Neural crest cell (in vitro differentiated cells): ENCODE data around the gene RAB36. TPM values are rescaled to one million over a fixed set of nuclear protein-coding genes. Genes with fewer than 3 reads are reported as not detected.

ENCODE experiments used
- DNase-seq: peaks from one replicate; pipeline ENCODE4 v3.0.0; 2021; ENCODE audit warnings: low read depth, mixed read lengths, low spot score
- H3K27ac Mint-ChIP-seq: one replicate; pipeline ENCODE4 v1.8.0; 2021; ENCODE audit warnings: mild to moderate bottlenecking, mixed read lengths; ENCODE audit not compliant: unreplicated experiment
- H3K27me3 Mint-ChIP-seq: 2 replicates; pipeline ENCODE4 v1.8.0; 2021; ENCODE audit warnings: low read depth, mild to moderate bottlenecking, mixed read lengths
- H3K36me3 Mint-ChIP-seq: 2 replicates; pipeline ENCODE4 v1.8.0; 2021; ENCODE audit warnings: low read depth, mild to moderate bottlenecking, mixed read lengths
- H3K4me1 Mint-ChIP-seq: 2 replicates; pipeline ENCODE4 v1.8.0; 2021; ENCODE audit warnings: mixed read lengths
- H3K4me3 Mint-ChIP-seq: one replicate; pipeline ENCODE4 v1.8.0; 2021; ENCODE audit warnings: mild to moderate bottlenecking, mixed read lengths
- H3K9me3 Mint-ChIP-seq: 2 replicates; pipeline ENCODE4 v1.8.0; 2021; ENCODE audit warnings: mixed read lengths
- total RNA-seq: library from RNA; stranded (reverse); gene quantifications from 2 replicates; pipeline ENCODE4 v1.2.1, GENCODE V29; 2021
- TF ChIP-seq, protein P1 (sequence below): fragments of 200-600 bp; sonication (generic); conservative IDR thresholded peaks from 2 replicates; pipeline ENCODE4 v1.5.0; 2021; ENCODE audit warnings: antibody characterized with exemption, mild to moderate bottlenecking

The RAB36 gene
- total RNA-seq, 1 donor from 2014 or later, result 14.4 TPM

DNA sequence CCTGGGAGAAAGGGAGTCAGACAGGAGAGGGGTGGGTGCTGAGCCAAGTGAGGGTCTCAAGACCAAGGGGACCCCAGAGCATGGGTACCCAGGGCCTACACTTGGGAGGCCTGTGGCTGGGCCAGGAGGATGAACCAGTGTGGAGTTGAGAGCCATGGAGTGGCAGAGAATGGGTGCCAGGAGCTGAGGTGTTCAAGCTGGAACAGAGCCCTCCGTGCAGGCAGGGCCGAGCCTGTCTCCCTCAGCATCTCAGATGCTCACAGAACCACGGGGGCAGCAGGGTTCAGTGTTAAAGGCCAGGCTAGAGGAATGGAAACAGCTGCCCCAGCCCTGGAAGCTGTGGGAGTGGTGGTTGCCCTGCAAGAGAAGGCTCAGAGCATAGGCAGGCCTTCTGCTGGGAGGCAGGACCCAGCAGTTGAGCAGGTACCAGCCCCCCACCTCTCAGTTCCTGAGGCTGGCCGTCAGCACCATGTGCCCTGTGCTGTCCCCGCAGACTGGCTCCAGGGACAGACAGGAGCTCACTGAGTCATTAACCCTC is 35.8 kb upstream of the RAB36 start:
- H3K36me3 Mint-ChIP-seq, result no peaks in the 10 kb centered on the region
- peak overlapping the region; percentile 87 for H3K27ac Mint-ChIP-seq
- H3K9me3 Mint-ChIP-seq, result no peaks in the 10 kb centered on the region
- no peak overlapping the region for H3K4me3 Mint-ChIP-seq
- H3K27me3 Mint-ChIP-seq, result no peaks in the 10 kb centered on the region
- no peak for DNase-seq
- TF ChIP-seq, protein P1, sequence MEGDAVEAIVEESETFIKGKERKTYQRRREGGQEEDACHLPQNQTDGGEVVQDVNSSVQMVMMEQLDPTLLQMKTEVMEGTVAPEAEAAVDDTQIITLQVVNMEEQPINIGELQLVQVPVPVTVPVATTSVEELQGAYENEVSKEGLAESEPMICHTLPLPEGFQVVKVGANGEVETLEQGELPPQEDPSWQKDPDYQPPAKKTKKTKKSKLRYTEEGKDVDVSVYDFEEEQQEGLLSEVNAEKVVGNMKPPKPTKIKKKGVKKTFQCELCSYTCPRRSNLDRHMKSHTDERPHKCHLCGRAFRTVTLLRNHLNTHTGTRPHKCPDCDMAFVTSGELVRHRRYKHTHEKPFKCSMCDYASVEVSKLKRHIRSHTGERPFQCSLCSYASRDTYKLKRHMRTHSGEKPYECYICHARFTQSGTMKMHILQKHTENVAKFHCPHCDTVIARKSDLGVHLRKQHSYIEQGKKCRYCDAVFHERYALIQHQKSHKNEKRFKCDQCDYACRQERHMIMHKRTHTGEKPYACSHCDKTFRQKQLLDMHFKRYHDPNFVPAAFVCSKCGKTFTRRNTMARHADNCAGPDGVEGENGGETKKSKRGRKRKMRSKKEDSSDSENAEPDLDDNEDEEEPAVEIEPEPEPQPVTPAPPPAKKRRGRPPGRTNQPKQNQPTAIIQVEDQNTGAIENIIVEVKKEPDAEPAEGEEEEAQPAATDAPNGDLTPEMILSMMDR, result no peak
- peaks cover 5% of the 10 kb centered on the region for H3K4me1 Mint-ChIP-seq

DNA sequence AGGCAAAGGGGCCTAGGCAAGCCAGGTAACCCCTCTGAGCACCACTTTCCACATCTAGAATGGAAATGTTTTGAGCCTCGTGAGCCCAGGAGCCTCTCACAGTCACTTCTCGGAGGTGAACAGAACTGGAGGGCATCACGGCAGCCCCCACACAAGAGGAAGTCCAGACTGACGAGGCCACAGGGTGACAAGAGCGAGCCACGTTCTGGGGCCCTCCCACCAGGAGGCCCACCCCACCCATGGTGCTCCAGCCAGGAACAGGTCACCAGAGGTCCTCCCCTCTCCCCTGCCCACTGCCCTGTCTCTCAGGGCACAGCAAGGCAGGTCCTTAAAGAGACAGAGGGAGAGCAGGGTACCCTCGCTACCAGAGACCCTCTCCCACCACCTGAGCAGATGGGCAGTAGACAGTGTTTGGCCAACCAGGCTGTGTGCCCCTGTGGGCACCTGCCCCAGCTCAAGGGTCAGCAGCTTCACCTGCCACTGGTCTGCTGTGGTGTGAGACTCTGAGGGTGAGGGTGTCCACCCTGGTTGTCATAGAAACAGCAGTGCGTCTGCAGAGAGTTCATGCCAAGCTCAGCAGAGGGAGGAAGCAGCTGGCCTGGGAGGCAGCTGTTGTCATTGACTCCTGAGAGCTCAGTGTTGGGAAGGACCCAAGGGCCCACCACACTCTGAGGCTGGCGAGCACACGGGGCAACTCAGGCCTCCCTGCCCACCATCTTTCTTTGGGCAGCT is 34.9 kb upstream of the RAB36 start:
- Mint-ChIP-seq H3K27ac (no peak overlapping the region), H3K27me3 (no peaks in the 10 kb centered on the region)

DNA sequence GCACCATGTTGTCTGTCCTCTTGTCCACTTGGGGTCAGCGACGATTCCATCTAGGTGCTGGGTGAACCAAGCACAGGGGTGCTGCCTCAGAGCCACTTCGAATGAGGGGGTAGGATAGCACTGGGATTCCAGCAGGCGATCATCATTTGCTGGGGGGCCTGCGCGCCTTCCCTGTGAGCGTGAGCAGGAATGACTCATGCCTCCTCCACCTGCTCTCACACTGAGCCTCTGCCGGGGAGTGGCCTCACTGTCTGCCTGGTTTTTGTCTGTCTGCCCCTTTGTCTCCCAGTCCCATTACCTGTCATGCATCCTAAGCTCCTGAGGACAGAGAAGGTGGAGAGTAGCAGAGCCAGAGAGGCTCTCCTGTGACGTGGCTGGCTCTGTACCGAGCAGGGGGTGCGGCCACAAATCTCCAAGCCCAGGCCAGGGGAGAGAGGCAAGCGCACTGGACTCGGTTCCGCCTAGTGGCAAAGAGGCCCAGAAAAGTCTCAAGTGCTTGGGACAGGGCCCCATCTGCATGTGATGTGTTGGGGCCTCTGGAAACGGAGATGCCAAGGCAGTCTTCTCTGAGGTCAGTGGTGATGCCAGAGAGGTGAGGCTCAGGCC is 34.3 kb upstream of the RAB36 start:
- Mint-ChIP-seq H3K27ac (no peak overlapping the region), H3K27me3 (no peaks in the 10 kb centered on the region), H3K4me1 (peaks cover 5% of the 10 kb centered on the region), H3K36me3 (no peaks in the 10 kb centered on the region), H3K9me3 (no peaks in the 10 kb centered on the region), H3K4me3 (no peak overlapping the region)
- TF ChIP-seq, protein P1, result no peak
- DNase-seq, result no peak

More for the DNA sequence above, 34.9 kb upstream of the RAB36 start:
- H3K4me3 Mint-ChIP-seq, result no peak overlapping the region
- H3K36me3 Mint-ChIP-seq, result no peaks in the 10 kb centered on the region
- no peak for DNase-seq
- TF ChIP-seq, protein P1, result no peak
- peaks cover 5% of the 10 kb centered on the region for H3K4me1 Mint-ChIP-seq
- H3K9me3 Mint-ChIP-seq, result no peaks in the 10 kb centered on the region

DNA sequence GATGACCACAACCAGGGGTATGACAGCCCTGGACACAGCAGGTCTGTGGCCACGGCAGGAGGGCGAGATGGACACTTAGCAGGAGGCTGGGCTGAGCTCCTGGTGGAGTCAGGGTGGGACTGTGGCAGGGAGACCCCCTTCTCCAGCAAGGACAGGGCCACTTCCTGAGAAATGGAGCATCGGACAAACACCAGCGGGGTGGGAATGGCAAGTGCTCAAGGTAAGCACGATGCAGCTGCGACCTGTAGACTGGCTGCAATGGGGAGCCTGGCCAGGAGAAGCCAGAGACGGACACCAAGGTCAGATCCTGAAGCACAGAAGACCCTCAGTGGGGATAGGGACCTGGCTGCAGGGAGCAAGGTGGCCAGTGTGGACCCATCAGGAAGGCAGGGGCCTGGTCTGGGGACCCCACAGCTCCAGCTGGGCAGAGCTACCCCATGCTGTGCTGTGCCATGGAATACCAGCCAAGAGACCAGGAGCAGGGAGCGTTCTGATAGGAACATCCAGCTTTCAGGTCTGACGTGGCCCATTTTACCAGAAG is 32.7 kb upstream of the RAB36 start:
- Mint-ChIP-seq H3K4me1 (peaks cover 5% of the 10 kb centered on the region), H3K9me3 (no peaks in the 10 kb centered on the region), H3K27me3 (no peaks in the 10 kb centered on the region), H3K27ac (peak overlapping the region; percentile 27), H3K4me3 (no peak overlapping the region), H3K36me3 (no peaks in the 10 kb centered on the region)
- TF ChIP-seq, protein P1, result no peak
- DNase-seq, result no peak

DNA sequence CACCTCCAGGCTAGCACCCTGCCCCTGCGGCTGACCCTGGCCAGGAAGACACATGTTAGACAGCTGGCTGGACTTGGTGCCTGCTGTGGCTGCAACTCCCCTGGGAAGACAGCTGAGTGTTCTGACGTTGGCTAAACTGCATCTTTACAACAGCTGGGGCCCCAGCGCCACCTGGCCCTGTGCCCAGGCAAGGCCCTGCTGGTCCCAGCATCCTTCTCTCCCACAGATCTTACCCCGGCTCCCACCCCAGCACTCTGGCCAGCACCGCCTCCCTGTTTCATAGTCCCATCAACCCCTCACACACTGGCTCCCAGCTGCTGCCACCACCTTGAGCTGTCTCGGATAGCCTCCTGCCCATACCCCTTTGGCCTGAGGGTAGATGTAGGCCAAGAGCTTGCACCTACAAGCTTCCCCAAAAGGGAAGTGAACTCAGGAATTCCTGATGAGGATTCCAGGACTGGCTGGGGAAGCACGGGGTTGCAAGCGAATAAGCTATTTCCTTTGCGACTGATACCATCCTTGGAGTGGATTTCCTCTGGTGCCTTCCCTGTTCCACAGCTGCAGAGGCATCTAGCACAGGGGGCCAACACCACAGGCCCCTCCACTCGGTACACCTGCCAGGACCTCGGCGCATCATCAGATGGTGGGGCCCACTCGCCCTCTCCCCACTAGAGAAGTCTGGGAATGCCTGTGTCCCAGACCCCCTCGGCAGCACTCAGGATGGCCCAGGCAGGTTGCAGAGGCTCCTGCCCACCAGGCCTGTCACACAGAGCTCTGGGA is 32.0 kb upstream of the RAB36 start:
- Mint-ChIP-seq H3K36me3 (no peaks in the 10 kb centered on the region), H3K27ac (no peak overlapping the region), H3K4me1 (peaks cover 5% of the 10 kb centered on the region), H3K4me3 (no peak overlapping the region), H3K27me3 (no peaks in the 10 kb centered on the region), H3K9me3 (no peaks in the 10 kb centered on the region)
- no peak for DNase-seq
- TF ChIP-seq, protein P1, result no peak
